GM12878 (cell line): ENCODE data around the gene WNT9A. TPM values are rescaled to one million over a fixed set of nuclear protein-coding genes. Genes with fewer than 3 reads are reported as not detected.

Source experiments
- ATAC-seq: fragments of 200-7000 bp; cut with Tn5 transposase; 3 replicates; pipeline ENCODE4 v1.9.1; 2020; ENCODE audit warnings: mild to moderate bottlenecking, moderate library complexity
- BruUV-seq: library from RNA; stranded (reverse); fragments of 400-500 nt; replicated peaks from 2 replicates; lab custom pipeline; 2021; lab: Mats Ljungman, UMichigan
- CTCF ChIA-PET: fragments of 300-600 bp; sonication (Branson Sonifier 250); formaldehyde crosslinking; extraction: SDS; loops from one replicate; lab custom pipeline; 2021; ENCODE audit warnings: inconsistent platforms; lab: Yijun Ruan, JAX
- POLR2A ChIA-PET: fragments of 350-600 bp; formaldehyde crosslinking; extraction: SDS; loops from one replicate; lab custom pipeline; 2021; ENCODE audit warnings: inconsistent platforms; lab: Charles Lee
- RAD21 ChIA-PET: fragments of 300-600 bp; sonication (Branson Sonifier 250); formaldehyde crosslinking; loops from one replicate; lab custom pipeline; 2023; ENCODE audit warnings: antibody characterized with exemption; ENCODE audit not compliant: unreplicated experiment; lab: Charles Lee
- SMC1A ChIA-PET: fragments of 300-600 bp; sonication (Branson Sonifier 250); formaldehyde crosslinking; loops from one replicate; lab custom pipeline; 2023; ENCODE audit not compliant: unreplicated experiment, uncharacterized antibody; lab: Charles Lee
- DNase-seq: peaks from one replicate; pipeline ENCODE4 v3.0.0-alpha.2; 2011; ENCODE audit warnings: low read depth, low spot score
- FAIRE-seq: peaks from 3 replicates; lab custom pipeline; 2011; peaks lifted over from hg19 to GRCh38; lab: Jason Lieb, UNC
- H2AFZ ChIP-seq: 2 replicates; pipeline ENCODE4 v1.6.0; 2011; ENCODE audit warnings: low read depth, low read length, control low read depth; ENCODE audit not compliant: control insufficient read depth
- H3K27ac ChIP-seq: 2 replicates; pipeline ENCODE4 v1.5.1; 2011; ENCODE audit warnings: control low read depth; ENCODE audit not compliant: control insufficient read depth, insufficient read depth
- H3K27me3 ChIP-seq, 2 experiments: replicated peaks in 1 of 2; 2 replicates each; pipeline versions ENCODE4 v1.6.0 to v1.6.1; 2011; ENCODE audit warnings: low read length in 1 of 2; ENCODE audit not compliant: control insufficient read depth in 2 of 2, insufficient read depth in 2 of 2
- H3K36me3 ChIP-seq, 2 experiments: 2 replicates each; pipeline ENCODE4 v1.5.1; 2011; ENCODE audit warnings: low read length in 1 of 2; ENCODE audit not compliant: control insufficient read depth in 2 of 2, insufficient read depth in 2 of 2
- H3K4me1 ChIP-seq: 2 replicates; pipeline ENCODE4 v1.6.1; 2011; ENCODE audit warnings: mild to moderate bottlenecking, low read length, moderate library complexity, mixed read lengths; ENCODE audit not compliant: control insufficient read depth, insufficient read depth
- H3K4me2 ChIP-seq: 2 replicates; pipeline ENCODE4 v1.6.0; 2011; ENCODE audit warnings: control low read depth; ENCODE audit not compliant: control insufficient read depth, insufficient read depth
- H3K4me3 ChIP-seq: fragments of 200-600 bp; sonication (generic); 2 replicates; pipeline ENCODE4 v1.5.1; 2016
- H3K79me2 ChIP-seq: 2 replicates; pipeline ENCODE4 v1.6.0; 2011; ENCODE audit warnings: low read length; ENCODE audit not compliant: control insufficient read depth, insufficient read depth
- H3K9ac ChIP-seq: 2 replicates; pipeline ENCODE4 v1.8.0; 2011; ENCODE audit warnings: low read length, control low read depth, mixed read lengths; ENCODE audit not compliant: control insufficient read depth, insufficient read depth
- H3K9me3 ChIP-seq: replicated peaks from 3 replicates; pipeline ENCODE4 v1.5.1; 2011; ENCODE audit warnings: mild to moderate bottlenecking, low read length; ENCODE audit not compliant: control insufficient read depth, insufficient read depth
- H4K20me1 ChIP-seq: 2 replicates; pipeline ENCODE4 v1.6.0; 2011; ENCODE audit not compliant: control insufficient read depth, insufficient read depth
- BACH1 ChIP-seq: fragments of 450-650 bp; IDR thresholded peaks from 2 replicates; pipeline ENCODE4 v1.6.1; 2017; ENCODE audit warnings: mild to moderate bottlenecking, borderline replicate concordance
- IRF4 ChIP-seq: IDR thresholded peaks from 2 replicates; pipeline ENCODE4 v1.6.1; 2011; ENCODE audit warnings: low read depth, low read length
- KLF5 ChIP-seq: fragments of 450-650 bp; IDR thresholded peaks from 2 replicates; pipeline ENCODE4 v1.6.1; 2014; ENCODE audit warnings: mild to moderate bottlenecking; ENCODE audit not compliant: partially characterized antibody
- MEF2A ChIP-seq: IDR thresholded peaks from 2 replicates; pipeline ENCODE4 v1.6.1; 2011; ENCODE audit warnings: low read depth, mild to moderate bottlenecking, low read length, moderate library complexity; ENCODE audit not compliant: insufficient read depth
- MEF2B ChIP-seq: fragments of 450-650 bp; IDR thresholded peaks from 2 replicates; pipeline ENCODE4 v1.6.1; 2018; ENCODE audit warnings: mild to moderate bottlenecking, moderate library complexity; ENCODE audit not compliant: partially characterized antibody, poor library complexity, severe bottlenecking
- SMAD5 ChIP-seq: IDR thresholded peaks from 2 replicates; pipeline ENCODE4 v1.6.1; 2016; ENCODE audit warnings: antibody characterized with exemption, low read depth
- SP1 ChIP-seq: IDR thresholded peaks from one replicate; pipeline ENCODE4 v1.6.1; 2011; ENCODE audit warnings: low read depth, low read length
- YY1 ChIP-seq: IDR thresholded peaks from 2 replicates; pipeline ENCODE4 v1.6.1; 2011; ENCODE audit warnings: low read depth, mild to moderate bottlenecking, low read length
- ZNF207 ChIP-seq: fragments of 450-650 bp; IDR thresholded peaks from 2 replicates; pipeline ENCODE4 v1.6.1; 2014; ENCODE audit warnings: antibody characterized with exemption, mild to moderate bottlenecking, borderline replicate concordance
- WGBS: methylation state at CpG from one replicate; pipeline ENCODE4 v1.1.6; 2016; ENCODE audit warnings: low lambda C conversion rate; ENCODE audit not compliant: insufficient replicate concordance, insufficient coverage; ENCODE audit errors: missing lambda C conversion rate; 5-methylcytosine and 5-hydroxymethylcytosine counted together
- in situ Hi-C: fragments of 300-500 bp; cut with MboI; formaldehyde crosslinking; loops from 9 replicates; pipeline ENCODE4 v1.14.3; 2018; ENCODE audit warnings: mixed read lengths
- intact Hi-C: fragments of 100-400 bp; cut with micrococcal nuclease; formaldehyde crosslinking; loops from one replicate; pipeline ENCODE4 v1.14.2; 2022; ENCODE audit not compliant: unreplicated experiment
- polyA plus RNA-seq, 11 experiments: library from polyadenylated mRNA; depleted of rRNA in 4 of 11; unstranded in 6 of 11; stranded (reverse) in 5 of 11; fragments of >200 nt; fragmentation: Nextera tagmentation in 4 of 11; fragmentation: Illumina TruSeq in 1 of 11; extraction: Ambion mirVana in 4 of 11; extraction: Trizol in 1 of 11; gene quantifications; 1 replicate in 1 of 11; 2 replicates in 10 of 11; pipeline versions ENCODE4 v1.2.1 to v1.2.3, GENCODE V29; 2011 to 2016; ENCODE audit warnings: inconsistent platforms in 2 of 11, missing spikeins in 2 of 11, low read depth in 1 of 11
- total RNA-seq, 4 experiments: library from RNA; depleted of rRNA in 3 of 4; stranded (reverse); fragments of >200 nt in 3 of 4; fragmentation: Illumina TruSeq in 1 of 4; extraction: Trizol in 1 of 4; gene quantifications; 2 replicates each; pipeline versions ENCODE4 v1.2.1 to v1.2.3, GENCODE V29; 2013 to 2021
- TF ChIP-seq, protein P1 (sequence below): fragments of 450-650 bp; formaldehyde crosslinking; IDR thresholded peaks from 2 replicates; pipeline ENCODE4 v1.4.0; 2022; ENCODE audit warnings: mild to moderate bottlenecking, moderate library complexity
- TF ChIP-seq, protein P2 (sequence below), 3 experiments: IDR thresholded peaks in 2 of 3; conservative IDR thresholded peaks in 1 of 3; 2 replicates each; pipeline ENCODE4 v1.5.1; 2011; ENCODE audit warnings: low read depth in 3 of 3, low read length in 3 of 3, mild to moderate bottlenecking in 3 of 3, control low read depth in 2 of 3, moderate library complexity in 2 of 3, inconsistent platforms in 1 of 3, mixed read lengths in 1 of 3; ENCODE audit not compliant: control insufficient read depth in 2 of 3, insufficient read depth in 1 of 3; ENCODE audit errors: extremely low read depth in 1 of 3
- TF ChIP-seq, protein P3 (sequence below): fragments of 450-650 bp; IDR thresholded peaks from 2 replicates; pipeline ENCODE4 v1.6.1; 2018; ENCODE audit warnings: borderline replicate concordance, mild to moderate bottlenecking; ENCODE audit not compliant: partially characterized antibody
- TF ChIP-seq, protein P4 (sequence below): fragments of 450-650 bp; IDR thresholded peaks from 2 replicates; pipeline ENCODE4 v1.6.1; 2016; ENCODE audit warnings: mild to moderate bottlenecking, moderate library complexity, borderline replicate concordance

Gene WNT9A
- total and polyA plus RNA-seq, 10 of the 15 experiments (the other 5 are each of a cell fraction or from before 2014, with no cell fraction given): not detected

DNA sequence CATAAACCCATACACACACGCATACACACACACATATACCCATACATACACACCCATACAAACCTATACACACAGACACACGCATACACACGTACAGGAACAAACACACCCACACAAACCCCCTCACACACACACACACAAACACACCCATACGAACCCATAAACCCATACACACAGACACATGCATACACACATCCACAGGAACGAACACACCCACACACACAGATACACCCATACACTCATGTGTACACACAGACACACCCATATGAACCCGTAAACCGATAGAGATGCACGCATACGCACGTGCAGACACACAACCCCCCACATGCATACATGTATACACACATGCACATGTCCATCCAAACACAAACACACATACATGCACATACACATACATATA lies 9.5 kb downstream of the WNT9A start:
- no peak for ATAC-seq
- FAIRE-seq: no peak
- no peak overlapping the region for H3K4me3 ChIP-seq
- no peak overlapping the region for H3K4me2 ChIP-seq
- H3K36me3 ChIP-seq: no peaks in the 10 kb centered on the region
- in situ Hi-C loops (no loop called here), intact Hi-C loops (no loop called here)
- ChIA-PET POLR2A (no interaction called here), CTCF (no interaction called here), RAD21 (no interaction called here), SMC1A (no interaction called here)
- DNase-seq: no peak
- no peak overlapping the region for H3K27ac ChIP-seq
- H3K9ac ChIP-seq: no peak overlapping the region
- H3K27me3 ChIP-seq: no peaks in the 10 kb centered on the region; a peak in 2 of 4 replicates
- H3K4me1 ChIP-seq: no peaks in the 10 kb centered on the region
- H3K79me2 ChIP-seq: no peaks in the 10 kb centered on the region
- H4K20me1 ChIP-seq: no peaks in the 10 kb centered on the region; the same call in 1 of the 2 replicates
- BruUV-seq: no TSS peak
- 35% methylated on average over 10 of the region's 10 CpGs for WGBS
- no peaks in the 10 kb centered on the region for H3K9me3 ChIP-seq
- no peak overlapping the region for H2AFZ ChIP-seq
- TF ChIP-seq SMAD5 (no peak), KLF5 (no peak), YY1 (no peak), IRF4 (no peak), MEF2B (no peak), BACH1 (no peak), MEF2A (no peak), SP1 (no peak), ZNF207 (no peak)
- TF ChIP-seq, protein P1, sequence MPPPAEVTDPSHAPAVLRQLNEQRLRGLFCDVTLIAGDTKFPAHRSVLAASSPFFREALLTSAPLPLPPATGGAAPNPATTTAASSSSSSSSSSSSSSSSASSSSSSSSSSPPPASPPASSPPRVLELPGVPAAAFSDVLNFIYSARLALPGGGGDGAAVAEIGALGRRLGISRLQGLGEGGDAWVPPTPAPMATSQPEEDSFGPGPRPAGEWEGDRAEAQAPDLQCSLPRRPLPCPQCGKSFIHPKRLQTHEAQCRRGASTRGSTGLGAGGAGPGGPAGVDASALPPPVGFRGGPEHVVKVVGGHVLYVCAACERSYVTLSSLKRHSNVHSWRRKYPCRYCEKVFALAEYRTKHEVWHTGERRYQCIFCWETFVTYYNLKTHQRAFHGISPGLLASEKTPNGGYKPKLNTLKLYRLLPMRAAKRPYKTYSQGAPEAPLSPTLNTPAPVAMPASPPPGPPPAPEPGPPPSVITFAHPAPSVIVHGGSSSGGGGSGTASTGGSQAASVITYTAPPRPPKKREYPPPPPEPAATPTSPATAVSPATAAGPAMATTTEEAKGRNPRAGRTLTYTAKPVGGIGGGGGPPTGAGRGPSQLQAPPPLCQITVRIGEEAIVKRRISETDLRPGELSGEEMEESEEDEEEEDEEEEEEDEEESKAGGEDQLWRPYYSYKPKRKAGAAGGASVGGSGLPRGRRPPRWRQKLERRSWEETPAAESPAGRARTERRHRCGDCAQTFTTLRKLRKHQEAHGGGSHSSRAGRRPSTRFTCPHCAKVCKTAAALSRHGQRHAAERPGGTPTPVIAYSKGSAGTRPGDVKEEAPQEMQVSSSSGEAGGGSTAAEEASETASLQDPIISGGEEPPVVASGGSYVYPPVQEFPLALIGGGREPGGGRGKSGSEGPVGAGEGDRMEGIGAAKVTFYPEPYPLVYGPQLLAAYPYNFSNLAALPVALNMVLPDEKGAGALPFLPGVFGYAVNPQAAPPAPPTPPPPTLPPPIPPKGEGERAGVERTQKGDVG (CRISPR knock-in tag): no peak
- TF ChIP-seq, protein P2, sequence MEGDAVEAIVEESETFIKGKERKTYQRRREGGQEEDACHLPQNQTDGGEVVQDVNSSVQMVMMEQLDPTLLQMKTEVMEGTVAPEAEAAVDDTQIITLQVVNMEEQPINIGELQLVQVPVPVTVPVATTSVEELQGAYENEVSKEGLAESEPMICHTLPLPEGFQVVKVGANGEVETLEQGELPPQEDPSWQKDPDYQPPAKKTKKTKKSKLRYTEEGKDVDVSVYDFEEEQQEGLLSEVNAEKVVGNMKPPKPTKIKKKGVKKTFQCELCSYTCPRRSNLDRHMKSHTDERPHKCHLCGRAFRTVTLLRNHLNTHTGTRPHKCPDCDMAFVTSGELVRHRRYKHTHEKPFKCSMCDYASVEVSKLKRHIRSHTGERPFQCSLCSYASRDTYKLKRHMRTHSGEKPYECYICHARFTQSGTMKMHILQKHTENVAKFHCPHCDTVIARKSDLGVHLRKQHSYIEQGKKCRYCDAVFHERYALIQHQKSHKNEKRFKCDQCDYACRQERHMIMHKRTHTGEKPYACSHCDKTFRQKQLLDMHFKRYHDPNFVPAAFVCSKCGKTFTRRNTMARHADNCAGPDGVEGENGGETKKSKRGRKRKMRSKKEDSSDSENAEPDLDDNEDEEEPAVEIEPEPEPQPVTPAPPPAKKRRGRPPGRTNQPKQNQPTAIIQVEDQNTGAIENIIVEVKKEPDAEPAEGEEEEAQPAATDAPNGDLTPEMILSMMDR (IDR thresholded peaks at IDR 0.05 in 2 of 3, conservative IDR thresholded peaks at IDR 0.05 in 1 of 3; ENCODE audit: control insufficient read depth in 2 of 3, extremely low read depth in 1 of 3, insufficient read depth in 1 of 3, low read depth in 3 of 3, low read length in 3 of 3): no peak
- TF ChIP-seq, protein P3, sequence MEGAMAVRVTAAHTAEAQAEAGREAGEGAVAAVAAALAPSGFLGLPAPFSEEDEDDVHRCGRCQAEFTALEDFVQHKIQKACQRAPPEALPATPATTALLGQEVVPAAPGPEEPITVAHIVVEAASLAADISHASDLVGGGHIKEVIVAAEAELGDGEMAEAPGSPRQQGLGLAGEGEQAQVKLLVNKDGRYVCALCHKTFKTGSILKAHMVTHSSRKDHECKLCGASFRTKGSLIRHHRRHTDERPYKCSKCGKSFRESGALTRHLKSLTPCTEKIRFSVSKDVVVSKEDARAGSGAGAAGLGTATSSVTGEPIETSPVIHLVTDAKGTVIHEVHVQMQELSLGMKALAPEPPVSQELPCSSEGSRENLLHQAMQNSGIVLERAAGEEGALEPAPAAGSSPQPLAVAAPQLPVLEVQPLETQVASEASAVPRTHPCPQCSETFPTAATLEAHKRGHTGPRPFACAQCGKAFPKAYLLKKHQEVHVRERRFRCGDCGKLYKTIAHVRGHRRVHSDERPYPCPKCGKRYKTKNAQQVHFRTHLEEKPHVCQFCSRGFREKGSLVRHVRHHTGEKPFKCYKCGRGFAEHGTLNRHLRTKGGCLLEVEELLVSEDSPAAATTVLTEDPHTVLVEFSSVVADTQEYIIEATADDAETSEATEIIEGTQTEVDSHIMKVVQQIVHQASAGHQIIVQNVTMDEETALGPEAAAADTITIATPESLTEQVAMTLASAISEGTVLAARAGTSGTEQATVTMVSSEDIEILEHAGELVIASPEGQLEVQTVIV: no peak
- TF ChIP-seq, protein P4, sequence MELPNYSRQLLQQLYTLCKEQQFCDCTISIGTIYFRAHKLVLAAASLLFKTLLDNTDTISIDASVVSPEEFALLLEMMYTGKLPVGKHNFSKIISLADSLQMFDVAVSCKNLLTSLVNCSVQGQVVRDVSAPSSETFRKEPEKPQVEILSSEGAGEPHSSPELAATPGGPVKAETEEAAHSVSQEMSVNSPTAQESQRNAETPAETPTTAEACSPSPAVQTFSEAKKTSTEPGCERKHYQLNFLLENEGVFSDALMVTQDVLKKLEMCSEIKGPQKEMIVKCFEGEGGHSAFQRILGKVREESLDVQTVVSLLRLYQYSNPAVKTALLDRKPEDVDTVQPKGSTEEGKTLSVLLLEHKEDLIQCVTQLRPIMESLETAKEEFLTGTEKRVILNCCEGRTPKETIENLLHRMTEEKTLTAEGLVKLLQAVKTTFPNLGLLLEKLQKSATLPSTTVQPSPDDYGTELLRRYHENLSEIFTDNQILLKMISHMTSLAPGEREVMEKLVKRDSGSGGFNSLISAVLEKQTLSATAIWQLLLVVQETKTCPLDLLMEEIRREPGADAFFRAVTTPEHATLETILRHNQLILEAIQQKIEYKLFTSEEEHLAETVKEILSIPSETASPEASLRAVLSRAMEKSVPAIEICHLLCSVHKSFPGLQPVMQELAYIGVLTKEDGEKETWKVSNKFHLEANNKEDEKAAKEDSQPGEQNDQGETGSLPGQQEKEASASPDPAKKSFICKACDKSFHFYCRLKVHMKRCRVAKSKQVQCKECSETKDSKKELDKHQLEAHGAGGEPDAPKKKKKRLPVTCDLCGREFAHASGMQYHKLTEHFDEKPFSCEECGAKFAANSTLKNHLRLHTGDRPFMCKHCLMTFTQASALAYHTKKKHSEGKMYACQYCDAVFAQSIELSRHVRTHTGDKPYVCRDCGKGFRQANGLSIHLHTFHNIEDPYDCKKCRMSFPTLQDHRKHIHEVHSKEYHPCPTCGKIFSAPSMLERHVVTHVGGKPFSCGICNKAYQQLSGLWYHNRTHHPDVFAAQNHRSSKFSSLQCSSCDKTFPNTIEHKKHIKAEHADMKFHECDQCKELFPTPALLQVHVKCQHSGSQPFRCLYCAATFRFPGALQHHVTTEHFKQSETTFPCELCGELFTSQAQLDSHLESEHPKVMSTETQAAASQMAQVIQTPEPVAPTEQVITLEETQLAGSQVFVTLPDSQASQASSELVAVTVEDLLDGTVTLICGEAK: no peak
